Measurements from ENCODE around the gene GPT2. TPM values are rescaled to one million over a fixed set of nuclear protein-coding genes. Genes with fewer than 3 reads are reported as not detected.

The GPT2 gene
- polyA plus RNA-seq, 3 donors: 0.98 to 1.5 (median 1.4) TPM

- intact Hi-C loops (cut with micrococcal nuclease): no loop called here
Measured at GRCh38 chr16:46859719-46860152, 24.4 kb upstream of the GPT2 start.

More at GRCh38 chr16:46859719-46860152, 24.4 kb upstream of the GPT2 start:
- peaks cover 0 to 3% of the 10 kb centered on the region in 2 donors for H3K9me3 ChIP-seq (replicated peaks in 1 of 2; ENCODE audit: control insufficient read depth in 1 of 2, insufficient read depth in 1 of 2, low read length in 2 of 2)
- DNase-seq: peak; percentile 81 to 87 (median 82)
- H3K9ac ChIP-seq (ENCODE audit: insufficient read depth, low read length, poor library complexity, severe bottlenecking): no peak overlapping the region
- H3K27ac ChIP-seq (ENCODE audit: low read depth in 1 of 2, low read length in 2 of 2): peak overlapping the region; percentile 3 to 60
- H3K4me1 ChIP-seq (ENCODE audit: control insufficient read depth in 1 of 2, insufficient read depth in 2 of 2, low read length in 2 of 2): peaks cover 19 to 23% of the 10 kb centered on the region in 2 donors
- Mint-ChIP-seq H3K4me3 (no peak overlapping the region), H3K36me3 (peaks cover 0 to 3% of the 10 kb centered on the region in 2 donors), H3K27me3 (ENCODE audit: low read depth in 3 of 3) (peaks cover 0 to 1% (median 1%) of the 10 kb centered on the region in 3 donors), H3K9me3 (peaks cover 3 to 10% (median 6%) of the 10 kb centered on the region in 7 donors), H3K27ac (peak overlapping the region; percentile 76 to 90 (median 87)), H3K4me1 (peaks cover 27% of the 10 kb centered on the region)
- H3K27me3 ChIP-seq (ENCODE audit: control insufficient read depth in 2 of 2, insufficient read depth in 2 of 2, low read length in 2 of 2): no peaks in the 10 kb centered on the region
- H4K20me1 ChIP-seq (ENCODE audit: insufficient read depth, low read length): no peaks in the 10 kb centered on the region
- WGBS (ENCODE audit: insufficient coverage): 42% methylated on average over 3 of the region's 5 CpGs
- H3K4me3 ChIP-seq (replicated peaks in 1 of 3; ENCODE audit: low read depth in 2 of 3, low read length in 3 of 3): no peak overlapping the region
- no peak for TF ChIP-seq CTCF (IDR thresholded peaks at IDR 0.05)
- no peaks in the 10 kb centered on the region for H3K36me3 ChIP-seq (replicated peaks in 1 of 2; ENCODE audit: control insufficient read depth in 1 of 2, insufficient read depth in 2 of 2, low read length in 2 of 2)
- H2AFZ ChIP-seq (ENCODE audit: insufficient read depth, low read depth, low read length, poor library complexity, severe bottlenecking): no peak overlapping the region
- H3K4me2 ChIP-seq (replicated peaks; ENCODE audit: extremely low read depth, low read length, poor library complexity, severe bottlenecking): no peak overlapping the region
- H3K79me2 ChIP-seq (ENCODE audit: insufficient read depth, low read length): no peaks in the 10 kb centered on the region
